ENCODE data around the gene CYP2A6. TPM values are rescaled to one million over a fixed set of nuclear protein-coding genes. Genes with fewer than 3 reads are reported as not detected.
"Not testable (repeated sequence)": the region's sequence is repeated elsewhere in the genome, so short reads cannot be mapped to it uniquely, and the experiment has no call there.

CYP2A6 gene
- total RNA-seq, 1 experiment from 2014 or later, result not detected

GRCh38 chr19:40827386-40828247 is 22.6 kb downstream of the CYP2A6 start:
- Histone ChIP-seq H2AFZ (no peak overlapping the region), H3K4me1 (replicated peaks; ENCODE audit: insufficient read depth) (peaks cover 17% of the 10 kb centered on the region), H3K27ac (no peak overlapping the region), H3K9me2 (ENCODE audit: insufficient read depth) (no peaks in the 10 kb centered on the region), H3K36me3 (ENCODE audit: low read depth) (no peaks in the 10 kb centered on the region), H3K4me3 (no peak overlapping the region), H4K20me1 (ENCODE audit: insufficient read depth) (no peaks in the 10 kb centered on the region), H3K79me2 (ENCODE audit: low read depth) (no peaks in the 10 kb centered on the region), H3K9me3 (ENCODE audit: insufficient read depth, low read depth) (no peaks in the 10 kb centered on the region), H3K27me3 (ENCODE audit: insufficient read depth, low read depth) (no peaks in the 10 kb centered on the region), H3F3A (ENCODE audit: insufficient read depth, low read depth) (peaks cover 19% of the 10 kb centered on the region), H3K4me2 (no peak overlapping the region)
- TF ChIP-seq CTCF (conservative IDR thresholded peaks at IDR 0.05), result no peak
- TF ChIP-seq EZH2 (IDR thresholded peaks at IDR 0.05; ENCODE audit: low read depth), result no peak
- intact Hi-C loops (cut with micrococcal nuclease; ENCODE audit: unreplicated experiment), result no loop called here
- ChIA-PET POLR2A (ENCODE audit: unreplicated experiment) (no interaction called here), CTCF (no interaction called here)
- no peak for DNase-seq
- BruUV-seq (replicated peaks), result no TSS peak

GRCh38 chr19:40826699-40827385 is 23.4 kb downstream of the CYP2A6 start:
- H4K20me1 ChIP-seq (ENCODE audit: insufficient read depth); H3K9me2 ChIP-seq (ENCODE audit: insufficient read depth); H3K79me2 ChIP-seq (ENCODE audit: low read depth); H2AFZ ChIP-seq; H3K27me3 ChIP-seq (ENCODE audit: insufficient read depth, low read depth); H3K36me3 ChIP-seq (ENCODE audit: low read depth); POLR2A ChIA-PET (ENCODE audit: unreplicated experiment); intact Hi-C loops (cut with micrococcal nuclease; ENCODE audit: unreplicated experiment); DNase-seq; H3K4me2 ChIP-seq; CTCF ChIA-PET; BruUV-seq (replicated peaks); H3K27ac ChIP-seq; H3K9me3 ChIP-seq (ENCODE audit: insufficient read depth, low read depth); H3K4me3 ChIP-seq: not testable (repeated sequence)
- Histone ChIP-seq H3K4me1 (replicated peaks; ENCODE audit: insufficient read depth) (peaks cover 12% of the 10 kb centered on the region), H3F3A (ENCODE audit: insufficient read depth, low read depth) (peaks cover 14% of the 10 kb centered on the region)

- CTCF ChIA-PET, result not testable (repeated sequence)
These were observed 23.9 kb downstream of the CYP2A6 start for GRCh38 chr19:40826312-40826698.

GRCh38 chr19:40825460-40826095 is 24.7 kb downstream of the CYP2A6 start:
- H3K27me3 ChIP-seq (ENCODE audit: insufficient read depth, low read depth); H3K9me3 ChIP-seq (ENCODE audit: insufficient read depth, low read depth); H2AFZ ChIP-seq; H4K20me1 ChIP-seq (ENCODE audit: insufficient read depth); BruUV-seq (replicated peaks); H3F3A ChIP-seq (ENCODE audit: insufficient read depth, low read depth); DNase-seq; H3K4me3 ChIP-seq; H3K27ac ChIP-seq; H3K9me2 ChIP-seq (ENCODE audit: insufficient read depth); intact Hi-C loops (cut with micrococcal nuclease; ENCODE audit: unreplicated experiment); H3K4me1 ChIP-seq (replicated peaks; ENCODE audit: insufficient read depth); CTCF ChIA-PET; H3K4me2 ChIP-seq; H3K79me2 ChIP-seq (ENCODE audit: low read depth); H3K36me3 ChIP-seq (ENCODE audit: low read depth): not testable (repeated sequence)
- POLR2A ChIA-PET (ENCODE audit: unreplicated experiment), result interaction anchor here (0.7 kb wide), 1 partner anchor 48 kb away, joined by 12 read pairs; no protein-coding TSS in a partner anchor

More at GRCh38 chr19:40826312-40826698, 23.9 kb downstream of the CYP2A6 start:
- H3K79me2 ChIP-seq (ENCODE audit: low read depth); intact Hi-C loops (cut with micrococcal nuclease; ENCODE audit: unreplicated experiment); H2AFZ ChIP-seq; BruUV-seq (replicated peaks); H3F3A ChIP-seq (ENCODE audit: insufficient read depth, low read depth); H3K27ac ChIP-seq; H3K4me1 ChIP-seq (replicated peaks; ENCODE audit: insufficient read depth); H3K4me3 ChIP-seq; POLR2A ChIA-PET (ENCODE audit: unreplicated experiment); H3K9me2 ChIP-seq (ENCODE audit: insufficient read depth); H3K36me3 ChIP-seq (ENCODE audit: low read depth); H3K27me3 ChIP-seq (ENCODE audit: insufficient read depth, low read depth); H3K9me3 ChIP-seq (ENCODE audit: insufficient read depth, low read depth); DNase-seq; H3K4me2 ChIP-seq; H4K20me1 ChIP-seq (ENCODE audit: insufficient read depth): not testable (repeated sequence)

GRCh38 chr19:40824916-40825315 is 25.3 kb downstream of the CYP2A6 start:
- H3K36me3 ChIP-seq (ENCODE audit: low read depth); CTCF ChIA-PET; H3K27me3 ChIP-seq (ENCODE audit: insufficient read depth, low read depth); H3K9me2 ChIP-seq (ENCODE audit: insufficient read depth); H4K20me1 ChIP-seq (ENCODE audit: insufficient read depth); H3K4me1 ChIP-seq (replicated peaks; ENCODE audit: insufficient read depth); H3K9me3 ChIP-seq (ENCODE audit: insufficient read depth, low read depth); H3K4me3 ChIP-seq; H3K27ac ChIP-seq; intact Hi-C loops (cut with micrococcal nuclease; ENCODE audit: unreplicated experiment); DNase-seq; BruUV-seq (replicated peaks); H3K79me2 ChIP-seq (ENCODE audit: low read depth); H2AFZ ChIP-seq; H3F3A ChIP-seq (ENCODE audit: insufficient read depth, low read depth); H3K4me2 ChIP-seq: not testable (repeated sequence)
- POLR2A ChIA-PET (ENCODE audit: unreplicated experiment), result interaction anchor here (0.7 kb wide), 1 partner anchor 48 kb away, joined by 12 read pairs; no protein-coding TSS in a partner anchor

GRCh38 chr19:40822704-40823553 is 27.3 kb downstream of the CYP2A6 start:
- CTCF ChIA-PET; H3F3A ChIP-seq (ENCODE audit: insufficient read depth, low read depth); intact Hi-C loops (cut with micrococcal nuclease; ENCODE audit: unreplicated experiment); H3K9me2 ChIP-seq (ENCODE audit: insufficient read depth); DNase-seq; H3K9me3 ChIP-seq (ENCODE audit: insufficient read depth, low read depth); H3K79me2 ChIP-seq (ENCODE audit: low read depth); H3K4me3 ChIP-seq; H3K4me1 ChIP-seq (replicated peaks; ENCODE audit: insufficient read depth); H4K20me1 ChIP-seq (ENCODE audit: insufficient read depth); H3K36me3 ChIP-seq (ENCODE audit: low read depth); H3K27ac ChIP-seq; BruUV-seq (replicated peaks); H3K27me3 ChIP-seq (ENCODE audit: insufficient read depth, low read depth); H3K4me2 ChIP-seq; H2AFZ ChIP-seq: not testable (repeated sequence)
- POLR2A ChIA-PET (ENCODE audit: unreplicated experiment), result interaction anchor here (0.6 to 0.7 kb wide), 2 partner anchors 470 to 1229 kb away, joined by 3 to 4 read pairs; no protein-coding TSS in a partner anchor

Data from PC-9 (cell line).